HG03025 (cell line): ENCODE results near the gene MSRB2.
"Not testable (repeated sequence)": the region's sequence is repeated elsewhere in the genome, so short reads cannot be mapped to it uniquely, and the experiment has no call there.

Source experiments
- ATAC-seq: cut with Tn5 transposase; IDR thresholded peaks from one replicate; pipeline ENCODE4 v1.9.1; 2021; ENCODE audit warnings: mild to moderate bottlenecking, moderate library complexity; ENCODE audit not compliant: unreplicated experiment, low FRiP score

The MSRB2 gene

DNA sequence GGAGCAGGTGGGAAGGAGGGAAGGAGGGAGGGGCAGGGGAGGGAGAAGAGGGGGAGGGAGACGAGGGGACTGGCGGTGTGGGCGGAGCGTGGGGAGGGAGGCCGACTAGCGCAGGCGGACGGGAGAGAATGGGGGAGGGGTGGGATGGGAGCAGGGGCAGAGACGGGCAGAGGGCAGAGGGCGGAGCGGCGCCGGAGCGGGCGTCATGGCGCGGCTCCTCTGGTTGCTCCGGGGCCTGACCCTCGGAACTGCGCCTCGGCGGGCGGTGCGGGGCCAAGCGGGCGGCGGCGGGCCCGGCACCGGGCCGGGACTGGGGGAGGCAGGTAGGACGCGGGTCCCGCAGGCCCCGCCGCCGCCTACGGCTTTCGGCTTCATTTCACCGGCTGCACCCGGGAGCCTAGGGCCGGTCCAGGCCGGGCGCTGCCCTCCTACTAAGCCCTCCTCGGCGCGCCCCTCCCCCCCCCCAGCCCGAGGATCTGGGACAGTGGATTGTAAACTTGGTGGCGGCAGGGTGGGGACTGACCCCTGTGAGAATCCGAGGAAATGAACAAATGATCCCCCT, at the start of gene MSRB2:
Gene MSRB2 (plus strand): TSS at position 176 of the 562 bp plus-strand sequence. CDS start 30 bp downstream, at position 206.
- ATAC-seq = peak; percentile 89

- no peak for ATAC-seq
Observed at GRCh38 chr10:23046027-23046426, 49.4 kb upstream of the MSRB2 start.

- ATAC-seq = no peak
Observed at GRCh38 chr10:23047201-23048050, 48.0 kb upstream of the MSRB2 start.

DNA sequence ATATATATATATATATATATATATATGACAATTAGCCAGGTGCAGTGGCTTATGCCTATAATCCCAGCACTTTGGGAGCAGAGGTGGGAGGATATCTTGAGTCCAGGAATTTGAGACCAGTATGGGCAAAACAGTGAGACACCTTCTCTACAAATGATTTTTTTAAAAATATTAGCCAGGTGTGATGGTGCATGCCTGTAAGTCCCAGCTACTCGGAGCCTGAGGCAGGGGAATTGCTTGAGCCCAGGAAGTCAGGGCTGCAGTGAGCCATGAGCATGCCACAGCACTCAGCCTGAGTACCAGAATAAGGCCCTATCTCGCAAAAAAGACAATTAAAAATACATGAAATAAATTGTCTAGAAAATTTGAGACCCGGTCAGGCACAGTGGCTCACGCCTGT, 47.2 kb upstream of the MSRB2 start:
- ATAC-seq = no peak

DNA sequence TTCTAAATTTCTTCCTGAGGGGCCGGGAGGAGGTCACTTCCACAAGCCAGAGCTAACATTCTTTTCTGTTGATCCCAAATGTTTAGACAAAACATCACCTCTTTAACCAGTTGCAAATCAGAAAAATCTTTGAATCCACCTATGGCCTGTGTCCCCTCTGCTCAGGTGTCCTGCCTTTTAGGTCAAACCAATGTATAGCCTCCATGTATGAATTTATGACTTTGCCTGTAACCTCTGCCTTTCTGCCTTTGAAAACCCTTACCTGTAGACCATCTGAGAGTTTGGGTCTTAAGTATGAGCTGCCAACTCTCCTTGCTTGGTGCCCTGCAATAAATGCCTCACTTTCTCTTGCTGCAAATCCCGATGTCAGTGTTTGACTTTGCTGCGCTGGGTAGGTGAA, 44.1 kb upstream of the MSRB2 start:
- no peak for ATAC-seq

GRCh38 chr10:23051855-23052331, 43.5 kb upstream of the MSRB2 start:
- no peak for ATAC-seq

- no peak for ATAC-seq
Observed at GRCh38 chr10:23053036-23053435, 42.3 kb upstream of the MSRB2 start.

GRCh38 chr10:23055424-23056185, 39.8 kb upstream of the MSRB2 start:
- no peak for ATAC-seq

GRCh38 chr10:23056186-23056579, 39.2 kb upstream of the MSRB2 start:
- no peak for ATAC-seq

DNA sequence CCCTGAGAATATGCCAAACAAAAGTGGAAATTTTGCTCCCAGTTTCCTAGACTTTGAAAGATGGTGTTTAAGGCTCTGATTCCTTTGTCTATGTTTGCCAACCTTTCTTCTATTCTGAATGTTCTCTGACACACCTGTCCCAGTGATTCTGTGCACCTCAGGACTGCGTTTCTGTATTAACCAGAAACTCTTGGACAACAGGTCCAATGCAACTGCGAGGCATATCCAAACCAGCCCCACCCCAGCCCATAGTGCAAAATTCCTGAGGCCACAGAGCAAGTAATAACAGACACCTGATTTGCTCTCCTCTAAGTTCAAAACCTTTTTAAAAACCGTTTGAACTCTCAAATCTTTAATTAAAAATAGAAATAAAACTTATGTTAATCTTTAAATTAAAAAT, 37.0 kb upstream of the MSRB2 start:
- no peak for ATAC-seq

DNA sequence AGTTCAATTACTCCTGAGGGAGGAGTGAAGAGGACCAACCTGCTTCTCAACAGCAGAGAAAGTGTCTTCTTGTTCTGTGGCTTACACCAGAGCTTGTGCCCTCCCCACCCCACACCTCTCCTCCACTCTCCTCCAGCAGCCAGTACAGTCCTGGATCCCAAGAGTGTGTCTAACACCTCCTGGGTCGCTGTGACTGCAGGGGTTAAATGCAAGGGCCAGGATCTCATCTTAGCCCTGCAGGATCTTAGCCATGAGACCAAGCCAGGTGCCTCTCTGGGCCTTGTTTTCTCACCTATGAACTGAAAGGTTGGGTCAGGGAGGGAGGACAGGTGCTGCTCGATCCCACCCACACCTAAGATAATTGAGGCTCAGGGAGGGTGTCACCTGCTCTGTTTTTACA, 34.5 kb upstream of the MSRB2 start:
- ATAC-seq = no peak

DNA sequence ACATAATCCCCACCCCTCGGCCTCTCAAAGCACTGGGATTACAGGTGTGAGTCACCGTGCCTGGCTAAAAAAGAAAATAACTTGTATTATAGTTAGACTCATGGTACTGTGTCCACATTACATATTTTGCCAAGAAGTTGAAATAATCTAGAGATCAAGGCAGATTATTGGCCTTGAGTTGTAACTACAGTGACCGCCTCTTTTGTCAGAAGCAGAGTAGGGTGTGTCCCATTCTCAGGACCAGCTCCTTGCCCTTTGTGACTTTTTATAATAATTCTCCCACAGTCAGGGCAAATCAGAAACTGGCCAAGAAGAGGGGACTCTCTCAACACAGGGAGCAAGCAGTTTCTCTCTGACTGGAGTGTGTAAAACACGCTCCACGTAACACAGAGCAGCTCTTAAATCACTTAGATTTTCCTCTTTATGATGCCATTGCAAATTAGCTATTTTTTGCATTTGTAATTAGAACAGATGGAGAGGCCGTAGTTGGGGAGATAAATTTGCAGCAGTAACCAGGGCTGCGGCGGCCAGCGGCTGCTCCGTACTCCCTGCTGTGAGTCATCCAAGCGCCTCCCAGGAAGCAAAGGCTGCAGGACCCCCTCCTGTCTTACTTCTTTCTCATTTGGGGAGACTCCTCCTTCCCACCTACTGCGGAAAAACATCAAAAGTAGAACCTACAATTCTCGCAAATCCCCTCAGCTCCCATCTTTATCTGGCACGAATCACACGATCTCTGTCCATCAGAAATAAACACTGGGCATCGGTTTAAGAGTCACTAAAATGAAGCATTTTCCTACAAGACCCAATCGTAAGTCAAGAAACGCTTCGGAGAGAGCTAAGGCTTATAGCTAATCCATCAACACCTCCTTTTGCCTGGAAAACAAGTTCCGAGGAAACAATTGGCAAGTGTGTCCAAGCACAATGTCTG, 32.1 kb upstream of the MSRB2 start:
- no peak for ATAC-seq

- no peak for ATAC-seq
Observed at GRCh38 chr10:23063973-23064812, 31.2 kb upstream of the MSRB2 start.

DNA sequence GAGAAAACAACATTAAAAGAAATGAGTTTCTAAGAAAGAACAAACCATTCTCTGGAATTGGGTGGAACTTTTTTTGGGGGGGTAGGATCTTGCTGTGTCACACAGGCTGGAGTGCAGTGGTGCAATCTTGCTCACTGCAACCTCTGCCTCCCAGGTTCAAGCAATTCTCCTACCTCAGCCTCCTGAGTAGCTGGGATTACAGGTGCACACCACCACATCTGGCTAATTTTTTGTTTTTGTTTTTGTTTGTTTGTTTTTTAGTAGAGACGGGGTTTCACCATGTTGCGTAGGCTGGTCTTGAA, 30.6 kb upstream of the MSRB2 start:
- not testable (repeated sequence) for ATAC-seq

- no peak for ATAC-seq
Observed at GRCh38 chr10:23065181-23065948, 30.0 kb upstream of the MSRB2 start.

DNA sequence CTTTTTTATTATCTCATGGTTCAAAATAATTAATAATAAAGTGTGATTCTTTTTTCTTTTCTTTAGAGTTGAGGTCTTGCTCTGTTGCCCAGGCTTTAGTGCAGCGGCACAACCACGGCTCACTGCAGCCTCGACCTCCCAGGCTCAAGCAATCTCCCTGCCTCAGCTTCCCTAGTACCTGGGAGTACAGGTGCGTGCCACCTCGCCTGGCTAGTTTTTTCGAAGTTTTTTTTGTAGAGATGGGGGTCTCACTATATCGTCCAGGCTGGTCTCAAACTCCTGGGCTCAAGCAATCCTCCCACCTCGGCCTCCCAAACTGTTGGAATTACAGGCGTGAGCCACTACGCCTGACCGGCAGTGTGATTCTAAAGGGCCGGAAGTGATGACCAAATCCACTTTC, 28.0 kb upstream of the MSRB2 start:
- ATAC-seq = no peak

DNA sequence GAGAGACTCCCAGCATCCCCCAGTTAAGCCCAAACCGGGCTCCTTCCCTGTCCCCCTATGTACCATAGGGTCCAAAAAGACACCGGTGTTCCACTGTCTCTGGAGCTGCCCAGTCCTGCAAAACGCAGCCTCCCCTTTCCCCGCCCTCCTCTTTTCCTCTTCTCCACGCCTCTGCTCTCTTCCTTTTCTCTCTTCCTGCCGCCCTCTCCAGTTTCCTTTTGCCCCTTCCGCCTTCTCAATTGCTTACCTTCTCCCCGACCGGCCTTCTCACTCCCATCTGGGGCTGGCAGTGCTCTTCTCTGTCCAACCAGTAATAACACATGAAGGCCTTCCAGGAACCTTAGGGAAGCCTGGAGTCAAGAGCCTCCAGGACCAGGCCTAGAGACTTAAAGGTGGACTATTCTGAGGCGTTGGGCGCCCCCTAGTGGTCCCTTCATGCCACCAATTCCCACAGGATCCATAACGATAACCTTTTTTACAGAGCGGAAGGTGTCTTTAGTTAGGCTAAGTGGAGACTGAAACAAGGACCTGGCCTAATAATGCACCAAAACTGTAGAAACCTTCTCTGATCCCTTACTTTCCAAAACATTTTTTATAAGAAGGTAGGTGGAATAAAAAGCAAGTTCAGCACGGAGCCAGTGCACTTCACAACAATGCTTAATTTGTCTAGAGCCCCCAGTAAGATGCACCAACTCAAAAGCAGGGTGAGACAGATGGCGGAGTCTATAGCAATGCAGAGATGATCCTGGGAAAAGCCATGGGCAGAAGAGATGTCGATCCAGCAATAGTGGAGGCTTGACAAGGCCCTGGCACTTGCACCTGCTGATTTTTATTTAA, 27.2 kb upstream of the MSRB2 start:
- no peak for ATAC-seq
